ENCODE measurements around the gene FFAR4.

Gene FFAR4

GRCh38 chr10:93615576-93616235 lies 49.2 kb downstream of the FFAR4 start:
- no peak for DNase-seq (ENCODE audit: low read depth in 2 of 2)
- TF ChIP-seq CTCF (IDR thresholded peaks at IDR 0.05; ENCODE audit: low read depth, low read length): no peak

GRCh38 chr10:93620925-93621324 lies 54.5 kb downstream of the FFAR4 start:
- no peak for DNase-seq (ENCODE audit: low read depth in 2 of 2)
- H3K4me3 ChIP-seq (replicated peaks in 1 of 2; ENCODE audit: low read depth in 2 of 2, low read length in 2 of 2): no peak overlapping the region
- no peak for TF ChIP-seq CTCF (IDR thresholded peaks at IDR 0.05; ENCODE audit: low read depth, low read length)

More at GRCh38 chr10:93615576-93616235, 49.2 kb downstream of the FFAR4 start:
- H3K4me3 ChIP-seq (replicated peaks in 1 of 2; ENCODE audit: low read depth in 2 of 2, low read length in 2 of 2): no peak overlapping the region

- DNase-seq (ENCODE audit: low read depth in 2 of 2): no peak
- no peak for TF ChIP-seq CTCF (IDR thresholded peaks at IDR 0.05; ENCODE audit: low read depth, low read length)
- no peak overlapping the region for H3K4me3 ChIP-seq (replicated peaks in 1 of 2; ENCODE audit: low read depth in 2 of 2, low read length in 2 of 2)
Observed at GRCh38 chr10:93622942-93623341, 56.5 kb downstream of the FFAR4 start.

- TF ChIP-seq CTCF (IDR thresholded peaks at IDR 0.05; ENCODE audit: low read depth, low read length): no peak
- no peak overlapping the region for H3K4me3 ChIP-seq (replicated peaks in 1 of 2; ENCODE audit: low read depth in 2 of 2, low read length in 2 of 2)
- no peak for DNase-seq (ENCODE audit: low read depth in 2 of 2)
Observed at GRCh38 chr10:93628858-93629257, 62.4 kb downstream of the FFAR4 start.

- TF ChIP-seq CTCF (IDR thresholded peaks at IDR 0.05; ENCODE audit: low read depth, low read length): no peak
- no peak for DNase-seq (ENCODE audit: low read depth in 2 of 2)
- H3K4me3 ChIP-seq (replicated peaks in 1 of 2; ENCODE audit: low read depth in 2 of 2, low read length in 2 of 2): no peak overlapping the region
Observed at GRCh38 chr10:93629647-93630305, 63.3 kb downstream of the FFAR4 start.

GRCh38 chr10:93630625-93631557 lies 64.4 kb downstream of the FFAR4 start:
- no peak for DNase-seq (ENCODE audit: low read depth in 2 of 2)
- no peak overlapping the region for H3K4me3 ChIP-seq (replicated peaks in 1 of 2; ENCODE audit: low read depth in 2 of 2, low read length in 2 of 2)
- no peak for TF ChIP-seq CTCF (IDR thresholded peaks at IDR 0.05; ENCODE audit: low read depth, low read length)
